HEK293T (cell line): ENCODE results near the gene LHPP.

Experiments used
- CTCF ChIA-PET: fragments of 350-600 bp; formaldehyde crosslinking; extraction: SDS; loops from one replicate; lab custom pipeline; 2021; ENCODE audit warnings: antibody characterized with exemption, inconsistent platforms; lab: Yijun Ruan, JAX
- POLR2A ChIA-PET: fragments of 350-600 bp; formaldehyde crosslinking; extraction: SDS; loops from one replicate; lab custom pipeline; 2020; ENCODE audit warnings: antibody characterized with exemption, inconsistent platforms; lab: Yijun Ruan, JAX
- DNase-seq: peaks from one replicate; pipeline ENCODE4 v3.0.0; 2012; ENCODE audit warnings: mixed read lengths; ENCODE audit errors: extremely low spot score
- ARNT ChIP-seq: fragments of 450-650 bp; IDR thresholded peaks from 2 replicates; pipeline ENCODE4 v1.6.1; 2017; ENCODE audit warnings: mild to moderate bottlenecking
- BHLHE40 ChIP-seq: fragments of 450-650 bp; IDR thresholded peaks from 2 replicates; pipeline ENCODE4 v1.6.1; 2016; ENCODE audit warnings: mild to moderate bottlenecking, moderate library complexity, borderline replicate concordance
- CTBP1 ChIP-seq: fragments of 450-650 bp; IDR thresholded peaks from 2 replicates; pipeline ENCODE4 v1.6.1; 2016; ENCODE audit warnings: borderline replicate concordance
- ELF4 ChIP-seq: fragments of 450-650 bp; IDR thresholded peaks from 2 replicates; pipeline ENCODE4 v1.6.1; 2017; ENCODE audit warnings: antibody characterized with exemption
- FOXA1 ChIP-seq: fragments of 450-650 bp; IDR thresholded peaks from 2 replicates; pipeline ENCODE4 v1.6.1; 2016; ENCODE audit warnings: mild to moderate bottlenecking
- FOXK2 ChIP-seq: fragments of 450-650 bp; IDR thresholded peaks from 2 replicates; pipeline ENCODE4 v1.6.1; 2016; ENCODE audit warnings: mild to moderate bottlenecking
- FOXM1 ChIP-seq: fragments of 450-650 bp; IDR thresholded peaks from 2 replicates; pipeline ENCODE4 v1.6.1; 2017; ENCODE audit warnings: mild to moderate bottlenecking, borderline replicate concordance
- HDGF ChIP-seq: fragments of 450-650 bp; IDR thresholded peaks from 2 replicates; pipeline ENCODE4 v1.6.1; 2017; ENCODE audit warnings: antibody characterized with exemption, borderline replicate concordance
- L3MBTL2 ChIP-seq: fragments of 450-650 bp; conservative IDR thresholded peaks from 2 replicates; pipeline ENCODE4 v1.6.1; 2016; ENCODE audit warnings: mild to moderate bottlenecking
- LEF1 ChIP-seq: fragments of 450-650 bp; IDR thresholded peaks from 2 replicates; pipeline ENCODE4 v1.6.1; 2017; ENCODE audit warnings: mild to moderate bottlenecking, borderline replicate concordance
- NFRKB ChIP-seq: fragments of 450-650 bp; IDR thresholded peaks from 2 replicates; pipeline ENCODE4 v1.6.1; 2016; ENCODE audit warnings: mild to moderate bottlenecking, moderate library complexity
- SP1 ChIP-seq: fragments of 450-650 bp; IDR thresholded peaks from 2 replicates; pipeline ENCODE4 v1.6.1; 2017
- SUZ12 ChIP-seq: fragments of 450-650 bp; IDR thresholded peaks from 2 replicates; pipeline ENCODE4 v1.6.1; 2016; ENCODE audit warnings: mild to moderate bottlenecking
- TARDBP ChIP-seq: fragments of 450-650 bp; IDR thresholded peaks from 2 replicates; pipeline ENCODE4 v1.6.1; 2016
- ZNF384 ChIP-seq: fragments of 450-650 bp; IDR thresholded peaks from 2 replicates; pipeline ENCODE4 v1.6.1; 2016
- TF ChIP-seq, protein P1 (sequence below): fragments of 450-650 bp; IDR thresholded peaks from 2 replicates; pipeline ENCODE4 v1.6.1; 2016

Gene LHPP

DNA sequence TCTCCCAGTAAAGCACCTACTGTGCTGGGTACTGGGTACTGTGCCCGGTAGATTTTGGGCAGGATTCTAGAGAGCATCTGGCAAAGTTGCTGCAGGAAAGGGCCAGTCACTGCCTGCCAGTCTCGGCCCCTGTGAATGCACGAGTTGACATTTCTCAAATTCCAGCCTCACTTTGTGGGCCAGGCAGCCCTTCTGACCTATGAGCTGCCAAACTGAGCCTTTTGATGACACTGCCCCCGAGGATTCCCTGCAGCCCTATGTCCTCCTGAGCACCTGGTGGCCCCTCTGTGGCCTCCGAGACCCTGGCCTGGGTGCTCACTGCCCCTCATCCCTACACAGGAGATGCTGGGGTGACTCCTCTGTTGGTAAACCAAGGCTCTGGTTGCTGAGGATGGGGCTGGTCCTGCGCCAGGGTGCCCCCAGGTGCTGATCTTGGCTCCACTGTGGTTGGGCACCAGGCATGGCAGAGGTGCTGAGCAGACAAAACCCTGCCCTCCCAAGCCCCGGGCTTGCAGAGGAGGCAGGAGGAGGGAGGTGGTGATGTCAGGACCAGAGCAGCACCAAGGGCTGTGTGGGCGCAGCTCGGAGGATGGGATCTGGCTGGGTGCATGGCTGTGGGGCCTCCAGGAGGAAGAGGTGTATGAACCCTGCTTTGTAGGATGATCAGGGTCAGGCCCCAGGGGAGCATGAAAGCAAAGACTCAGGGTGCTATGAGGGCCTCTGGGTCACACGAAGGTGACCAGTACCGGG, 16.2 kb downstream of the LHPP start:
- ChIA-PET POLR2A (interaction anchor here (0.9 kb wide), 1 partner anchor 60 kb away, joined by 3 read pairs; no protein-coding TSS in a partner anchor), CTCF (no interaction called here)
- no peak for DNase-seq
- TF ChIP-seq L3MBTL2 (no peak), LEF1 (no peak), FOXA1 (no peak), ZNF384 (no peak), NFRKB (no peak)

DNA sequence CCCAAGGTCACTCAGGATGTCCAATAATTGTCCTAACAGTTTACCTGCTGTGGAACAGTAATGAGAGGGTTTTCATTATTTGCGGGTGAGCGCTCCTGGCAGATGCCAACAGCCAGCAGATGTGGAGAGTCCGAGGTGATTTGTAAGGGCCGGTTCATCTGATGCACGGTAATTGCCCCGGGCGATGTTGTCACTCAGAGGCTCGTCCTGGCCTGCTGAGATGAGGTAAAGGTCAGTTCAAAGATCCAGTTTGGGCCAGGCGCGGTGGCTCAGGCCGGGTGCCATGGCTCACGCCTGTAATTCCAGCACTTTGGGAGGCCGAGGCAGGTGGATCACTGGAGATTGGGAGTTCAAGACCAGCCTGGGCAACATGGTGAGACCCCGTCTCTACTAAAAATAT, 16.9 kb downstream of the LHPP start:
- DNase-seq = no peak
- TF ChIP-seq ELF4 = no peak
- TF ChIP-seq ARNT = no peak
- no peak for TF ChIP-seq NFRKB
- TF ChIP-seq TARDBP = no peak
- TF ChIP-seq FOXM1 = no peak
- no peak for TF ChIP-seq FOXA1
- ChIA-PET CTCF (no interaction called here), POLR2A (no interaction called here)

DNA sequence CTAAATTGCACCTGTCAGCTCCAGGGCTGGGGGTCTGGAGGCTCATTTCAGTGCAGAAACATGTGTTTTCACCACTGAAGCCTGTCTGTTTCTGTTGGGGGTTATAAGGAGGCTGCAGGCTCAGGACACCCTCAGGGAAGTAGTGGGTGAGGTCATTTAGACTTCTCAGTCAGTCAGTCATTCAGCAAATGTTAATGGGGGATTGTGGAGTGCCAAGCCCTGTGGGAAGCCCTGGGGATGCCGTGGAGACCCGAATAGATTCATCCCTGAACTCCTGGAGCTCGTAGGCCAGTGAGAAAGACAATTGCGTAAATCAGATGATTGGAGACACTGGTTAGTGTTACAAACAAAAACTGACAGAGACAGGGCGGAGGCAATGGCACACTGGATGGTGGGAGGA, 19.2 kb downstream of the LHPP start:
- no peak for TF ChIP-seq SP1
- TF ChIP-seq ELF4 = no peak
- no peak for TF ChIP-seq ARNT
- no peak for TF ChIP-seq TARDBP
- TF ChIP-seq, protein P1, sequence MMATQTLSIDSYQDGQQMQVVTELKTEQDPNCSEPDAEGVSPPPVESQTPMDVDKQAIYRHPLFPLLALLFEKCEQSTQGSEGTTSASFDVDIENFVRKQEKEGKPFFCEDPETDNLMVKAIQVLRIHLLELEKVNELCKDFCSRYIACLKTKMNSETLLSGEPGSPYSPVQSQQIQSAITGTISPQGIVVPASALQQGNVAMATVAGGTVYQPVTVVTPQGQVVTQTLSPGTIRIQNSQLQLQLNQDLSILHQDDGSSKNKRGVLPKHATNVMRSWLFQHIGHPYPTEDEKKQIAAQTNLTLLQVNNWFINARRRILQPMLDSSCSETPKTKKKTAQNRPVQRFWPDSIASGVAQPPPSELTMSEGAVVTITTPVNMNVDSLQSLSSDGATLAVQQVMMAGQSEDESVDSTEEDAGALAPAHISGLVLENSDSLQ = no peak
- TF ChIP-seq CTBP1 = no peak
- no peak for TF ChIP-seq L3MBTL2
- TF ChIP-seq FOXK2 = no peak
- no peak for TF ChIP-seq FOXM1
- TF ChIP-seq ZNF384 = no peak
- TF ChIP-seq BHLHE40 = no peak
- TF ChIP-seq LEF1 = no peak
- TF ChIP-seq FOXA1 = no peak
- no peak for TF ChIP-seq NFRKB
- no peak for TF ChIP-seq SUZ12
- TF ChIP-seq HDGF = no peak
- ChIA-PET POLR2A (no interaction called here), CTCF (no interaction called here)
- no peak for DNase-seq

DNA sequence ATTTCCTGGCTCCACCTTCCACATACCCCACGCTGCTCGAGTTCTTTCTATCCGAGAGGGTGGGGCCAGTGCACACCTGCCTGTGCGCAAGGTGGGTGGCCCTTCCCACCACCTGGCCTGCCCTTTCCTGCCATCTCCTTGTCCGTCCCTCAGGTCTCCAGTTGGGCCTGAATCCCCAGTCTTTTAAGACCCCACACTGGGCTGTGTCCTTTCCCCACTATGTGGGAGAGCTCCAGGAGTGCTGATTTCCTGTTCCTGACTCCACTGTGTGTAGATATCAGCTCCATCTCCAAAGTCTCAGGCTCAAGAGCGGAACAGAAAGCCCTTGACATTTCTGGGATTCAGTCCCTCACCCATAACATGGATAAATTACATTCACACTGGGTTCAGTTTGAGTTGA, 20.1 kb downstream of the LHPP start:
- no peak for DNase-seq
- POLR2A ChIA-PET = no interaction called here
- CTCF ChIA-PET = no interaction called here
- TF ChIP-seq FOXM1 = no peak
- TF ChIP-seq L3MBTL2 = no peak
- no peak for TF ChIP-seq SUZ12

DNA sequence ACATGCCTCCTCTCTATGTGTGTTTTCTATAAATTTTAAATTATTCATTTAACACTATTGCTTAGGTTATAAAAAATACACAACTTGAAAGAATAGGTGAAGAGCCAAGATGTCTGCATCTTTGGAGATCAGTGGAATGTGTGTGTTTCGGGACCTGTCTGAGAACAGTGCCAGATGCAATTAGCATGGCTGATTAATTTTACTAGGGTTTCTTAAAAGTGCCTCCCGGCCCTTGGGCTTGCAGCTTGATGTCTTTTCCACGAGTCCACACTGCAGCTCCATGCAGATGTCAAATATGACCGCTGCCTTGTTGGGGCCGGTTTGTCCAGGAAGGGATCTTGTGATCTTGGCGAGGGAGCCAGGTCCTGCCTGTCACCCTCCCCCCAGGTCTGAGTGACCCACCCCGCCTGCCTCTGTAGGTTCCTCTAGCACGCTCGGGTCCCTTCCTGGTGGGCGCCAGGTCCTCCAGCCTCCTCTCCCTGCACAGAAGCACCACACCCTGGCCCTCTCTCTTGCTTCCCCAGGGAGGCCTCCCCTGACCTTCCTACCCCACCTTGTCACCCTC, 20.7 kb downstream of the LHPP start:
- CTCF ChIA-PET = no interaction called here
- POLR2A ChIA-PET = no interaction called here
- TF ChIP-seq LEF1 (no peak), SUZ12 (no peak), FOXA1 (no peak), FOXM1 (no peak), TARDBP (no peak), L3MBTL2 (no peak), HDGF (no peak)
- DNase-seq = no peak

DNA sequence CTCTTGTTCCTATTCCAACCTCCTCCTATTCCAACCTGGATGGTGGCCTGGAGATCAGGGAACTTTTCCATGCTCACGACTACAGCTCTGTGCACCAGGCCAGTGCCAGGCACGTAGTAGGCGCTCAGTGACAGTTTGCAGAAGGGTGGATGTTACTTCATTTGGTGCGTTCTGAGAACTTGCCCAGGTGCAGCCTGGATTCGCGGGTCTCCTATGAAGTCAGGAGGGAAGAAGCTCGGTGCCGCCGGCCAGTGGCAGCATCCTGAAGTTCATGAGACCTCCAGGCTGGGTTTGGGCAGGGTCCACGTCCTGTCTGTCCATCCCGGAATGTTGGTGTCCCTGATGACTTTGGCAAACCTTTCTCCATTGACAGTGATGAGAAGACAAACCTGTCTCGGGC, 21.3 kb downstream of the LHPP start:
- DNase-seq = no peak
- CTCF ChIA-PET = no interaction called here
- TF ChIP-seq ZNF384 (no peak), SUZ12 (no peak), ELF4 (no peak), ARNT (no peak), FOXA1 (no peak), CTBP1 (no peak), TARDBP (no peak), LEF1 (no peak), FOXK2 (no peak), HDGF (no peak), L3MBTL2 (no peak), SP1 (no peak), BHLHE40 (no peak), FOXM1 (no peak), NFRKB (no peak)
- TF ChIP-seq, protein P1 = no peak
- POLR2A ChIA-PET = no interaction called here

DNA sequence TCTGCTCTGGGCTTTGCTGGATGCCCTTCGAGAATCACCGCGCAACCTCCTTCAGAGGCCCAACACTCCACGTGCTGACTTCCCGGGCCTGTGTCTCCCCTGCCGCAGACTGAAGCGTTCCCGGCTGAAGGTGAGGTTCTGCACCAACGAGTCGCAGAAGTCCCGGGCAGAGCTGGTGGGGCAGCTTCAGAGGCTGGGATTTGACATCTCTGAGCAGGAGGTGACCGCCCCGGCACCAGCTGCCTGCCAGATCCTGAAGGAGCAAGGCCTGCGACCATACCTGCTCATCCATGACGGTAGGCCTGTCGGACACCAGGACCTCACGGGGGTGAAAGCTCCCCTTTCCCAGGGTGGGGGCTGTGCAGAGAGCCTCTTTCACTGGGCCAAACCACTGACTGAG, 22.4 kb downstream of the LHPP start:
- DNase-seq = no peak
- ChIA-PET CTCF (no interaction called here), POLR2A (no interaction called here)
- TF ChIP-seq FOXM1 (no peak), L3MBTL2 (no peak), ARNT (no peak), TARDBP (no peak), FOXK2 (no peak), CTBP1 (no peak), ELF4 (no peak), BHLHE40 (no peak), NFRKB (no peak), ZNF384 (no peak)
- TF ChIP-seq, protein P1 = no peak
